Muscle layer of duodenum (tissue), 2 donors: ENCODE measurements around the gene SIAH1.
"Not testable (repeated sequence)": the region's sequence is repeated elsewhere in the genome, so short reads cannot be mapped to it uniquely, and the experiment has no call there.

Source experiments
- H3K27ac ChIP-seq: one replicate; pipeline ENCODE4 v1.7.0; 2013; ENCODE audit warnings: mild to moderate bottlenecking, low read length
- H3K27me3 ChIP-seq: one replicate; pipeline ENCODE4 v1.7.0; 2013; ENCODE audit warnings: low read depth, mild to moderate bottlenecking, control low read depth, low read length
- H3K36me3 ChIP-seq, 2 donors: one replicate each; pipeline ENCODE4 v1.7.0; 2013; ENCODE audit warnings: low read length in 2 of 2, control low read depth in 1 of 2, mild to moderate bottlenecking in 1 of 2; ENCODE audit not compliant: insufficient read depth in 2 of 2, control insufficient read depth in 1 of 2
- H3K4me1 ChIP-seq, 2 donors: one replicate each; pipeline ENCODE4 v1.7.0; 2013; ENCODE audit warnings: low read length in 2 of 2, mild to moderate bottlenecking in 2 of 2, control low read depth in 1 of 2, moderate library complexity in 1 of 2; ENCODE audit not compliant: insufficient read depth in 2 of 2, control insufficient read depth in 1 of 2
- H3K4me3 ChIP-seq, 2 donors: one replicate each; pipeline ENCODE4 v1.7.0; 2013; ENCODE audit warnings: low read length in 2 of 2, low read depth in 1 of 2, mild to moderate bottlenecking in 1 of 2
- H3K9me3 ChIP-seq, 2 donors: one replicate each; pipeline ENCODE4 v1.7.0; 2013; ENCODE audit warnings: low read length in 2 of 2, control low read depth in 1 of 2, mild to moderate bottlenecking in 1 of 2; ENCODE audit not compliant: control insufficient read depth in 1 of 2
- donor health status: healthy.

SIAH1 gene

DNA sequence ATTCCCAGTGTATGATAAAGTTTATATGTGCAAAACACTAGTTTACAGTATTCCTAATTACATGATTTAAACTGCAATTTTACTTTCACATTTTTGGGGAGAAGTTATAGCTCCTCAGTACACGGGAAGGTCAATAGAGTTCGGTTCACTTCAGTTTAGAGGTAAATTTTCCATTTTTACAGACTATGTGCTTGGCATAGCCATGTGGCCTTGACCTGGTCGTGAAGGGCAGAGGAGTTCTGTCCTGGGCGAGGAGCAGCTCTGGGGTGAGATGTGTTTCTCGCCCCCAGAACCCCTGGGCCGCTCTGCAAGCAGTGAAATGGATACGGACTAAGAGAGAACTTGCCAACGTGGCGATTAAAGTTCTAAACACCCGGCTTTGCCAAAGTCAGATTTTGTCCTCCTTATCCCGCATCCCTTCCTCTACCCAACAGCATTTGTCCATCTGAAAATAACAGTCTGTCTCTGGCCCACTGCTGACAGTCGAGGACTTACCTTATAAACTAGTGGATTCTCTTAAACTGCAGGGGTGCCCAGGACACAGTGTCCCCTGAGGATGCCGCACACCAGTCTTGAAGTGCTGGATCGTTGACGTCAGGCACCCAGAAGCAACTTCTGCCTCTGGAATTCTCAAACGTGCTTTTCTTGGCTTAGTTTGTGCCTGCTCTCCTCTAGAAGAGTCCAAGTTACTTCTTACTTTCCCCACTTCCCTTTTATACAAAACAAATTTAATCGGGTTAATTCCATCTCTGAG lies 1.5 kb upstream of the SIAH1 start:
- no peaks in the 10 kb centered on the region for H3K9me3 ChIP-seq
- H3K27me3 ChIP-seq, result no peaks in the 10 kb centered on the region
- H3K36me3 ChIP-seq, result peaks cover 0 to 11% of the 10 kb centered on the region in 2 donors
- peaks cover 0 to 15% of the 10 kb centered on the region in 2 donors for H3K4me1 ChIP-seq
- H3K4me3 ChIP-seq, result no peak overlapping the region
- H3K27ac ChIP-seq, result no peak overlapping the region

- no peaks in the 10 kb centered on the region for H3K9me3 ChIP-seq
- H3K27me3 ChIP-seq, result no peaks in the 10 kb centered on the region
- H3K27ac ChIP-seq, result peak overlapping the region; percentile 87
- H3K36me3 ChIP-seq, result peaks cover 0 to 11% of the 10 kb centered on the region in 2 donors
- H3K4me3 ChIP-seq, result peak overlapping the region; percentile 76 to 86
- H3K4me1 ChIP-seq, result peaks cover 3 to 15% of the 10 kb centered on the region in 2 donors
These were observed 527 bp downstream of the SIAH1 start for GRCh38 chr16:48384520-48385252.

GRCh38 chr16:48383877-48384519 lies 1.2 kb downstream of the SIAH1 start:
- Histone ChIP-seq H3K27me3 (no peaks in the 10 kb centered on the region), H3K36me3 (peaks cover 0 to 11% of the 10 kb centered on the region in 2 donors), H3K4me1 (peaks cover 8 to 21% of the 10 kb centered on the region in 2 donors), H3K9me3 (no peaks in the 10 kb centered on the region), H3K4me3 (peak overlapping the region; percentile 76 to 86), H3K27ac (peak overlapping the region; percentile 87)

- Histone ChIP-seq H3K9me3 (no peaks in the 10 kb centered on the region), H3K27me3 (no peaks in the 10 kb centered on the region), H3K4me1 (peaks cover 8 to 29% of the 10 kb centered on the region in 2 donors), H3K36me3 (peaks cover 0 to 11% of the 10 kb centered on the region in 2 donors), H3K27ac (peak overlapping the region; percentile 87), H3K4me3 (peak overlapping the region; percentile 76 to 86)
These were observed 2.0 kb downstream of the SIAH1 start for GRCh38 chr16:48383009-48383876.

GRCh38 chr16:48382131-48382530 lies 3.1 kb downstream of the SIAH1 start:
- Histone ChIP-seq H3K27ac (peak overlapping the region; percentile 87), H3K9me3 (no peaks in the 10 kb centered on the region), H3K36me3 (peaks cover 0 to 11% of the 10 kb centered on the region in 2 donors), H3K4me1 (peaks cover 8 to 33% of the 10 kb centered on the region in 2 donors), H3K4me3 (no peak overlapping the region), H3K27me3 (no peaks in the 10 kb centered on the region)

DNA sequence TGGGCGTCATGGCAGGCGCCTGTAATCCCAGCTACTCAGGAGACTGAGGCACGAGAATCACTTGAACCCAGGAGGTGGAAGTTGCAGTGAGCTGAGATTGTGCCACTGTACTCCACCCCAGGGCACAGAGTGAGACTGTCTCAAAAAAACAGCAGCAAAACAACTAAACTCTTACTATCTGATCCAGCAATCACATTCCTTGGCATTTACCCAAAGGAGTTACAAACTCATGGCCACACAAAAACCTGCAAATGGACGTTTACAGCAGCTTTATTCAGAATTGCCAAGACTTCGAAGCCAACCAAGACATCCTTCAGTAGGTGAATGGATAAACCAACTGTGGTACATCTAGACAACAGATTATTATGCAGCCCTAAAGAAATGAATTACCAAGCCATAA lies 4.0 kb downstream of the SIAH1 start:
- Histone ChIP-seq H3K9me3 (no peaks in the 10 kb centered on the region), H3K27ac (no peak overlapping the region), H3K4me3 (no peak overlapping the region), H3K4me1 (peaks cover 8 to 33% of the 10 kb centered on the region in 2 donors), H3K27me3 (no peaks in the 10 kb centered on the region), H3K36me3 (peaks cover 0 to 11% of the 10 kb centered on the region in 2 donors)

GRCh38 chr16:48378836-48379235 lies 6.4 kb downstream of the SIAH1 start:
- Histone ChIP-seq H3K27ac (no peak overlapping the region), H3K4me1 (peaks cover 13 to 41% of the 10 kb centered on the region in 2 donors)

DNA sequence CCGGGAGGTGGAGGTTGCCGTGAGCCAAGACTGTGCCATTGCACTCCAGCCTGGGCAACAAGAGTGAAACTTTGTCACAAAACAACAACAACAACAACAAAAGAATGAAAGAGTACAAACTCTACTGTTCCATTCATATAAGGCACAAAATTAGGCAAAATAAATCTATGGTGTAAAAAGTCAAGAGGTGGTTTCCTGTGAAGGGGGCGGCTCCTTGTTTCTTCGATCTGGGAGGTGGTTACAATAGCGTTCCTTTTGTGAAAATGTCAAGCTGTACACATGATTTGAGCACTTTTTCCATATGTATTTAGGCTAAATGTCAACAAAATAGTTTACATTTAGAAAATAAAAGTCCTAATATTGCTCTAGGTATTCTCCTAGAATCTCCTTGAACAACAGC lies 6.9 kb downstream of the SIAH1 start:
- H3K9me3 ChIP-seq, result no peaks in the 10 kb centered on the region
- no peaks in the 10 kb centered on the region for H3K36me3 ChIP-seq
- no peaks in the 10 kb centered on the region for H3K27me3 ChIP-seq
- no peak overlapping the region for H3K4me3 ChIP-seq
- no peak overlapping the region for H3K27ac ChIP-seq
- H3K4me1 ChIP-seq, result peaks cover 13 to 42% of the 10 kb centered on the region in 2 donors

More at GRCh38 chr16:48378836-48379235, 6.4 kb downstream of the SIAH1 start:
- H3K27me3 ChIP-seq, result no peaks in the 10 kb centered on the region
- H3K36me3 ChIP-seq, result peaks cover 0 to 1% of the 10 kb centered on the region in 2 donors
- no peaks in the 10 kb centered on the region for H3K9me3 ChIP-seq
- H3K4me3 ChIP-seq, result no peak overlapping the region

DNA sequence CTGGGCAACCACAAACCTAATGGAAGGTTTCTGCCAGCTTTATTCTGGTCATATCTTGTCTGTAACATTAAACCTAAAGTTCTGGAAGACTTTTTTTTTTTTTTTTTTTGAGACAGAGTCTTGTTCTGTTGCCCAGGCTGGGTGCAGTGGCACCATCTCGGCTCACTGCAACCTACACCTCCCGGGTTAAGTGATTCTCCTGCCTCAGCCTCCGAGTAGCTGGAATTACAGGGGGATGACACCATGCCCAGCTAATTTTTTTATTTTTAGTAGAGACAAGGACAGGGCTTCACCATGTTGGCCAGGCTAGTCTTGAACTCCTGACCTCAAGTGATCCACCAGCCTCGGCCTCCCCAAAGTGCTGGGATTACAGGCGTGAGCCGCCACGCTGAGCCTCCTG lies 7.9 kb downstream of the SIAH1 start:
- H3K27me3 ChIP-seq, H3K9me3 ChIP-seq, H3K4me3 ChIP-seq, H3K36me3 ChIP-seq, H3K27ac ChIP-seq: not testable (repeated sequence)
- peaks cover 13 to 43% of the 10 kb centered on the region in 2 donors for H3K4me1 ChIP-seq

DNA sequence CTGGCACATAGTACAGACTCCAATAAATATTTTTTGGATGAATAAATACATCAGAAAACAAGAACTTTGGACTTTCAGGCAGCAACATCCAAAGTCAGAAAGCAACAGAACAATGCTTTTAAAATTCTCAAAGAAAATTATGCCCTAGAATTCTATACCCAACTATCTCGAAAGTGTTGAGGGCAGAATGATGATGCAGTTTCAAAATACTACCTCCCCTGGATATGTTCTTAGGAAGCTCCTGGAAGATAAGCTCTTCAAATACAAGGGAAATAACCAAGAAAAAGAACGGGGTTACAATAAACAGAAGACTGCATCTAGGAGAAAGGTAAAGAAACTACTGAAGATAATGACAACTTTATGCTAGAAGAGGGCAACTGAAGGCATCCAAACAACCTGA lies 11.0 kb downstream of the SIAH1 start:
- no peak overlapping the region for H3K27ac ChIP-seq
- H3K4me3 ChIP-seq, result no peak overlapping the region
- no peaks in the 10 kb centered on the region for H3K36me3 ChIP-seq
- H3K27me3 ChIP-seq, result no peaks in the 10 kb centered on the region
- H3K9me3 ChIP-seq, result no peaks in the 10 kb centered on the region
- H3K4me1 ChIP-seq, result peaks cover 5 to 36% of the 10 kb centered on the region in 2 donors
